ENCODE measurements around the gene ZNF813.

Gene ZNF813

DNA sequence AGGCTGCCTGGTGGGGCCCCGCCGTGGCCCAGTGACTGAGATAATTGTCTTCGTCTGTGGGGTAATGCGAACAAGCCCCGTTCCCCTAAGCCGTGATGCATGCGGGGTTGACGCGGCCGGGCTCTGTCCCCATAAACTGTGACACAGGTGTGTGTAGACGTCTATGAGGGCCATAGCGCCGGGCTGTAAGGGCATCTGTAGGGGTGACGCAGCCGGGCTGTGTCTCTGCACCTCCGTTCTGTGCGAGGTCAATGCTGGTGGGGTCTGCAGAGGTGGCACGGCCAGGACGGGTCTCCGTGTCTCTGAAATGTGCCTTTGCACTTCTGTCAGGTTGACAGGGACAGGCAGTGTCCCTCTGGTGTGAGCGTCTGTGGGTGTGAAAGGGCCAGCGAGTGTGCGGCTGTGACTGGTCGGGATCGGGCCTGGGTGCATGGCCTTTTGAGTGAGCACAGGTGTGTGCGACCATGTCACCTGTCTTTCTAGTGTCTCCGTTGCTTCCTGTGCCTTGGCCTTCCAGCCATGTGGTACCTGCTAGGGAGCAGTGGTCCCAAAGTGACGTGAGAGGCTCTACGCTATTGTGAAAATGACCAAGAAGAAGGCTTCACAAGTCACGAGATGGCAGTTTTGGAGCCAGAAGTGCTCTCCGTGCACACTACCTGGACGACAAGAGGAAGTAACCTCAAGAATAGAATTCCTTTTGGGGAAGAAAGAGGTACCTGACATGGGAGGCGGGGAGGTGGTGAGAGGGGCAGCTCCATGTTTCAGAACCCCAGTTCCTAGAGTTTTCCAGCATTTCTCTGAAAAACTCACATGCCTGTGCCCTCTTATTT is 54.1 kb downstream of the ZNF813 start:
- no peak for DNase-seq

DNA sequence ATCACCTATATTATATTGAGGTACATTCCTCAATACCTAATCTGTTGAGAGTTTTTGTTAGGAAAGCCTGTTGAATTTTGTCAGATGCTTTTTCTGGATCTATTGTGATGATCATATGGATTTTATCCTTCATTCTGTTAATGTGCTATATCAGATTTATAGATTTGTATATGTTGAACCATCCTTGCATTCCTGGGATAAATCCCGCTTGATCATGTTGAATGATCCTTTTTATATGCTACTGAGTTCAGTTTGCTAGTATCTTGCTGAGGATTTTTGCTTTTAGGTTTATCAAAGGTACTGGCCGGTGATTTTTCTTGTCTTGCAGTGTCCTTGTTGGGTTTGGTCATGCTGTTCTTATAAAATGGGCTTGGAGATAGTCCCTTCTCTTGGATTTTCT is 58.4 kb downstream of the ZNF813 start:
- no peak for DNase-seq

DNA sequence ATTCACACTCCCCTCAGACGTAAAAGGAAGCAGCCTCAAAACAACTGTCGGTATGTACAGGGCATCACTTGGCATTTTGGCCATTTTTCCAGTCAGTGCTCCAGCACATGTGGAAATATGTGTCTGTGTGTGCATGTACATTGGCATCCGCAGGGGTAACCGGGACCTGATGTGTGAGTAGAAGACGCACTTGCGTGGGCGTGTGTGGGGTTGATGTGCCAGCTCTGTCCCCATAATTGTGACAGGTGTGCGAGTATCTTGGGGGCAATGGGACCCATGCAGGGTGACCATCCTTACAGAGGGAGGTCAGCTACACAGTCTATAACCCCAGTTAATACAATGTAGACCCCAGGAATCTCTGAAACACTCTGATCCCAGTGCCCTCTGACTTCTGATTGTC is 63.1 kb downstream of the ZNF813 start:
- DNase-seq: no peak

DNA sequence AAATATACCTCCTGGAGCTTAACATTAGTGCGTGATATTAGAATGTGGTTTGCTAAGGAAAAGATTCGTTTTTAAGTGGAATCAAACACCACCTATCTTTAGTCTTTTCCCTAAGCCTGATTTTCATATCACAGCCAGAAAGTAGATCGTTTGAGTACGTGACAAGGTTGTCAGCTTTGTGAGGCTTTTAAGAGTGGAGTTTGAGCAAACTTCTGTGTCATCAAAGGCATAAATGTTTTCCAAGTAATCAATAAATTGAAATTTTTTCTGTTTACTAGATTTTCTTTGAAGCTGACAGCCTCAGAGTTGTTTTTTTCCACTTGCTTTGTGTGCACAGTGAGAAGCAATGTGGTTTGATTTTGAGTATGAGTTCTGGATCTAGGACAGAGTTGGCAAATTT is 63.9 kb downstream of the ZNF813 start:
- no peak for DNase-seq

DNA sequence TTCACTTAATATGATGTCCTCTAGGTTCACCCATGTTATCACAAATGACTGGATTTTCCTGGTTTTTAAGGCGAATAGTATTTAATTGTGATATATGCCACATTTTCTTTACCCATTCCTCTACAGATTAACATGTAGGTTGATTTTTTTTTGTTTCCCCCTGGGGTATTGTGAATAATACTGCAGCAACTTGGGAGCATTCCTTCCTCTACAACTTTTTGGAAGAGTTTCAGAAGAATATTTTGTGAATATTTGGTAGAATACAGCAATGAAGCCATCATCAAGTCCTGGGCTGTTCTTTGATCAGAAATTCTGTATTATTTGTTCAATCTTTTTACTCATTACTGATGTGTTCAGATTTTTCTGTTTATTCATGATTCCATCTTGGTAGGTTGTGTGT is 64.8 kb downstream of the ZNF813 start:
- no peak for DNase-seq

DNA sequence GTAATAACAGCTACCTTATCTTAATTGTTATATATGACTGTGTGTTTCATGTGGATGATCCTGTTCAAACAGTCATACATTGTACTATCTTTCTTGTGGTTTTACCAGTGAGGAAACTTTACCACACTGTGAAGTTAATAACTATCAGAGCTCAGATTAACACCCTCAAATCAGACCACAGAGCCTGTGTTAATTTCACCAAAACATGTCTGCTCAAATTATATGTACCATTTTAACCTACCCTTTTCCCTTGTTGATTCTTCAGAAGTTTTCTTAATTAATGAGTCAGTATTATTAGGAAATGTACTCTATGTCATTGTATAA is 68.7 kb downstream of the ZNF813 start:
- no peak for DNase-seq

DNA sequence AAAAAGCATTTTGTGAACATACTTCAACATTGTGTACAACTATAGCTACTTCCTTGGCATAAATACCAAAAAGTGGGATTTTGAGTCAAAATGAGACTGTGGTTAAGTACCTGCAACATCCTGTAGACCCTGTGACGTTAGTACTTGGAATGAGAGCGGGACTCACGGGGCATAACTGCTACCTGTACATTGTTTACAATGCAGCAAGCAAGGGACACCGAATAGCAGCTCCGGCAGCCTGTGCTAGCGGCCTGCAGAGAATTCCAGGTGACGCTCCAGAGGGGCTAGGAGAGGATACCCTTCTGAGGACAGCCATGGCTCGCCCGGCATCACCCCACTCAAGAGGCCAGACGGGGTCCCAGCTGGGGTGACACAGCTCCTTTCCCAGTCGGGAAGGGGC is 69.6 kb downstream of the ZNF813 start:
- DNase-seq: no peak

DNA sequence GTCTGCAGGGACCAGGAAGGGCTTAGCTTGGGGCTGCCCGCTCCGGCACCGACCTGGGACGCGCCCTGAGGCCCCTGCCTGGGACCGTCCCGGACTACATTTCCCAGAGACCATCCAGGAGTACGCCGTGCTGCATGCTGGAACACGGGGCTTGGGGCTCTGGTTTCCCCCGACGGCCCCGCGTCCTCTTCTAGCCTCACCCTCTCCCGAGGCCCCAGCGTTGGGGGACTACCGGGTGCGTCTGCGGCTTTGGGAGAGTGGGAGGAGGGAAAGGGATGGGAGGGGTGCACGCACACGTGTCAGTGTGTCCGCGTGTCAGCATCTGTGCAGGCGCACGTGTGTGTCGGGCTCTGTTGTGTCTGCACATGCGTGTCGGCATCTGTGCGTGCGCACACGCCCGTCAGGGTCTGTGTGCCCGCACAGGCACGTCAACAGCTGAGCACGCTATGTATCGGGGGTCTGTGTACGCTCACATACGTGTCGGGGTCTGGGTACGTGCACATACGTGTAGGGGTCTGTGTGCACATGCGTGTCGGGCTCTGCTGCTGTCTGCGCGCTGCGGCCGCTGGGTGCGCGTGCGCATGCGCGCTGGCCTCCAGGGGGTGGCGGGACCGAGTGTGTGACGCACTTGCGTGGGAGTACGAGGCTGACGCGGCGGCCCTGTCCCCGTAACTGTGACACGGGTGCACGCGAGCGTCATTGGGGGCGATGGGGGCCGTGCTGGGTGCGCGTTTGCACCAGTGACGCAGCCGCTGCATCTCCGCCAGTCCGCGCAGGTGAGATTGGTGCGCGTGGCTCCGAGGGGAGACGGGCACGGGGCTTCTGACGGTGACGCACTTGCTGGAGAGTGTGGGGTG is 70.2 kb downstream of the ZNF813 start, which contains the start of gene ZNF331:
ZNF331 (plus strand) TSS at position 625 of the 857 bp plus-strand sequence. CDS start 31,232 bp downstream, outside the sequence.
- no peak for DNase-seq

DNA sequence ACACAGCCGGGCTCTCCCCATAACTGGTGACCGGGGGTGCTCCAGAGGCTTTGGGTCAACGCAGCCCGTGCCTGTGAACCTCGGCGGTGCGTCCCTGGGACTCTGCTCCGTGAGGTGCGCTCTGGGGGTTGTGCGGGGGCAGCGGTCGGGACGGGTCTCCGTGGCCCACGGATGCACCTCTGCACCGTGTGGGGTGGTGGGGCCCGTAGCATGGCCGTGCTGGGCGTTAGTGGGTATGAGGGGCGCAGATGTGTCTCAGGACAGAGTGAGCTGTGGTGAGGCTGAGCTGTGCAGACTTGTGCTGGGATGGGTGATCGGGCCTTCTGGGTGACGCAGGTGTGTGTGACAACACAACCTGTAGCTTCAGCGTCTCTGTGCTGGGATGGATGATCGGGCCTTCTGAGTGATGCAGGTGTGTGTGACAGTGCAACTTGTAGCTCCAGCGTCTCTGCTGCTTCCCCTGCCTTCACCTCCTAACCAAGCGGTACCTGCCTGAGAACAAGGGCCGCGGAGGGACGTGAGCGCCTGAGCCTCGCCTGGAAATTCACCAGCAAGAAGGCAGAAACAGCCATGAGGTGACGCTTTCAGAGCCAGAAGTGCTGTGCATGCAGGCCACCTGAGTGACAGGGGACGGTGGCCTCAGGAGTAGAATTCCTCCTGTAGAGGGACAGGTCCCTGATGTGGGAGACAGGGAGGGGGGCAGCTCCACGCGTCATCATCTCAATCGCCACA is 71.0 kb downstream of the ZNF813 start:
- DNase-seq: no peak

DNA sequence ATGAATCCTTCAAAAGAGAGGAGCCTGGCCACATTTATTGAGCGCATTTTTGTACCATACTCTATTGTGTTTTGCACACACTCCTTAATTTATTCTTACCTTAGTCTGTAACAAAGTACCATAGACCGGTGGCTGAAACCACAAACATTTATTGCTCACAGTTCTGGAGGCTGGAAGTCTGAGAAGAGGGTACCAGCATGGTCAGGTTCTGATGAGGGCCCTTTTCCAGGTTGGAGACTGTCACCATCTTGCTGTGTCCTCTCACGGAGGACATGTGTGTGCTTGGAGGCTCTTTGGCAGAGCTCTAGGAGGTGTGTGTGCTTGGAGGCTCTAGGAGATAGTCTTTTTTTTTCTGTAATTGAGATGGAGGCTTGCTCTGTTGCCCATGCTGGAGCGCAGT is 72.6 kb downstream of the ZNF813 start:
- DNase-seq: no peak

DNA sequence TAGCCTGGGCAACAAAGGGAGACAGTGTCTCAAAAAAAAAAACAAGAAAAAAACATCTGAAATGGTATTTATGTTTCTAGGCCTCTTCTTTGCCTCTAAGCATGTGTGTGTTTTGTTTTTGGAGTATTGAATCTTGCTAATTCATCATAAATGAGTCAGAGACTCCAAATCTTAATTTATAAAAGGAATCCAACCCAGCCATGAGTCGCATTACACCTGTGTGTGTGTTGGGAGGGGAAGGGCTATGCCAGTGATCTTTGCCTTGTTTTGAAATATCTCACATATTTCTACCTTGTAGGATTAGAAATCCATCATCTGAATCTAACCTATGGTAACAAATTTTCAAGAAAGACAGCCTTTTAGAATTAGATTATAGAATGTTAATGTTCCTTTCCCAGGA is 74.4 kb downstream of the ZNF813 start:
- no peak for DNase-seq

DNA sequence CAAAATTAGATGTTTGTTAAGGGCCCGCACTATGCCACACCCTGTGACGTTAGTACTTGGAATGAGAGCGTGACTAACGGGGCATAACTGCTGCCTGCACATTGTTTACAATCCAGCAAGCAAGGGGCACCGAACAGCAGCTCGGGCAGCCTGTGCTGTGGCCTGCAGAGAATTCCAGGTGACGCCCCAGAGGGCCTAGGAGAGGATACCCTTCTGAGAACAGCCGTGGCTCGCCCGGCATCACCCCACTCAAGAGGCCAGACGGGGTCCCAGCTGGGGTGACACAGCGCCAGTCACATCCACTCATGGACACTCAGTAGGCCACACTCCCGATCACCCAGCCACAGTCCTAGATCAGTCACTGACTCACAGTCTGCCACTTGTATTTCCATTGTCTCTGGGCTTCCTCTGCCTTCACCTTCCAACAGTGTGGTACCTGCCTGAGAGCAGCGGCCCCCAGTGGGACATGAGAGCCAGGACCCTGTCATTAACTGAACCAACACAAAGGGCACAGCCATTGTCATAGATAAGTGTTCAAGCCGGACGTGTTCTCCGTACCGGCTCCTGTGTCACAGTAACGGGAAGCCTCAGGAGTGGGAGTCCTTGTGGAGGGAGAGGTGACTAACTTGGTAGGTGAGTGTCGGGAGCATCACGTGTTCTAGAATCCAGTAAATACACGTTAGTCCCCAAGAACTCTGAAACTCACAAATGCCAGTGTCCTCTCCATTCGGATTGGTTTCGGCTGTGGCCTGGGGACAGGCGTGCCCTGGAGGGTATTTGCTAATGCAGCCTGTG is 77.9 kb downstream of the ZNF813 start:
- DNase-seq: no peak

Measured in NCI-H1436 treated with DMSO at 0.1 percent for 48 hours (cell line).